Adipose tissue (tissue), 3 donors: ENCODE results near the gene GPLD1. TPM values are rescaled to one million over a fixed set of nuclear protein-coding genes. Genes with fewer than 3 reads are reported as not detected.

Source experiments
- polyA plus RNA-seq, 3 donors: library from polyadenylated mRNA; stranded (reverse); fragments of 200-250 nt; gene quantifications; one replicate each; pipeline ENCODE4 v1.2.3, GENCODE V29; 2013
- donor health status: healthy with polysubstance abuse.
- donor health status: Bipolar disorder and iron deficiency.
- donor health status: healthy.

GPLD1 gene
- polyA plus RNA-seq, 3 donors = 0.52 to 1.7 (median 0.67) TPM

Other genes with a start within 250 kb of the GPLD1 start
- gene DCDC2, start 131.5 kb downstream of the GPLD1 start, polyA plus RNA-seq = 1 to 10 TPM in 1 of 3 donors, under 1 TPM in 1, not detected in 1; 0.06 to 8.6 TPM
- gene MRS2, start 86.6 kb downstream of the GPLD1 start, polyA plus RNA-seq = 10 to 100 TPM; 10.7 to 15.9 (median 12.9) TPM
- 1 to 10 TPM; 3.2 to 6.7 (median 3.4) TPM for gene ALDH5A1, start 5.4 kb upstream of the GPLD1 start, polyA plus RNA-seq
- under 1 TPM in 2 of 3 donors, not detected in 1; 0.06 to 0.44 TPM for gene KIAA0319, start 156.6 kb upstream of the GPLD1 start, polyA plus RNA-seq
- gene TDP2, start 177.3 kb upstream of the GPLD1 start, polyA plus RNA-seq = 10 to 100 TPM; 18.9 to 34.3 (median 19.8) TPM
- gene ACOT13, start 177.5 kb upstream of the GPLD1 start, polyA plus RNA-seq = 1 to 10 TPM; 7.1 to 9.4 (median 7.2) TPM
- gene C6orf62, start 229.6 kb upstream of the GPLD1 start, polyA plus RNA-seq = 10 to 100 TPM; 40.9 to 48.3 (median 41.1) TPM